Pancreas (tissue), 10 donors: ENCODE results near the gene MRPS10. TPM values are rescaled to one million over a fixed set of nuclear protein-coding genes. Genes with fewer than 3 reads are reported as not detected.

Experiments
- ATAC-seq, 4 donors: fragments of 200-7000 bp; cut with Tn5 transposase; one replicate each; pipeline versions ENCODE4 v1.8.0 to v1.9.1; 2020; ENCODE audit warnings: mild to moderate bottlenecking in 4 of 4, moderate library complexity in 4 of 4
- DNase-seq, 6 donors: peaks; one replicate each; pipeline ENCODE4 v3.0.0-alpha.2; 2020
- FAIRE-seq: peaks from 2 replicates; lab custom pipeline; 2012; peaks lifted over from hg19 to GRCh38; lab: Jason Lieb, UNC
- H3K27ac ChIP-seq, 4 donors: fragments of 200-600 bp; sonication (generic); 1 replicate in 3 of 4; 2 replicates in 1 of 4; pipeline versions ENCODE4 v1.5.0 to v1.8.0; 2020
- H3K27me3 ChIP-seq, 4 donors: fragments of 200-600 bp; one replicate each; pipeline ENCODE4 v1.8.0; 2021
- H3K36me3 ChIP-seq, 3 donors: fragments of 200-600 bp; sonication (generic) in 1 of 3; one replicate each; pipeline versions ENCODE4 v1.5.0 to v1.8.0; 2020 to 2021
- H3K4me1 ChIP-seq, 3 donors: fragments of 200-600 bp; one replicate each; pipeline ENCODE4 v1.8.0; 2021
- H3K4me3 ChIP-seq, 4 donors: fragments of 200-600 bp; sonication (generic) in 2 of 4; one replicate each; pipeline versions ENCODE4 v1.5.0 to v1.8.0; 2020 to 2021
- H3K9me3 ChIP-seq, 4 donors: fragments of 200-600 bp; one replicate each; pipeline ENCODE4 v1.8.0; 2021
- CTCF ChIP-seq, 4 donors: fragments of 200-600 bp; sonication (generic) in 3 of 4; IDR thresholded peaks; one replicate each; pipeline versions ENCODE4 v1.5.0 to v1.8.0; 2021; ENCODE audit warnings: antibody characterized with exemption in 4 of 4
- WGBS, 2 donors: extraction: QIAGEN DNeasy Blood & Tissue Kit; methylation state at CpG; one replicate each; pipeline ENCODE4 v1.1.7; 2013; 5-methylcytosine and 5-hydroxymethylcytosine counted together
- intact Hi-C, 3 donors: fragments of 100-400 bp; cut with DNase I; formaldehyde crosslinking; loops; one replicate each; pipeline versions ENCODE4 v1.11.1 to v1.14.2; 2022
- polyA plus RNA-seq, 2 donors: library from polyadenylated mRNA; stranded (reverse); fragments of 200-250 nt; gene quantifications; one replicate each; pipeline ENCODE4 v1.2.3, GENCODE V29; 2013
- total RNA-seq, 6 donors: library from RNA; stranded (reverse); fragmentation: NEBNext Ultra II Directional in 4 of 6; extraction: Animal tissue kit (Norgen Biotek cat#: 25700) in 4 of 6; gene quantifications; one replicate each; pipeline versions ENCODE4 v1.2.1 to v1.2.4, GENCODE V29; 2021 to 2023
- donor health status: healthy with polysubstance abuse.
- donor health status: DM: no; HTN: no; CAD: no; lungs with moderate emphysema.
- donor health status: DM: no; HTN: no; CAD: no.
- donor health status: control.
- donor health status: control.
- donor health status: Bipolar disorder and iron deficiency.
- donor health status: DM: yes; HTN: yes; CAD: no.
- donor health status: DM: no; HTN: no; CAD: no.
- donor health status: DM: no; HTN: no; CAD: no.
- donor health status: DM: yes; HTN: yes; CAD: no.

Gene MRPS10
- total and polyA plus RNA-seq, 8 donors, result 6.7 to 12.5 (median 10.8) TPM

GRCh38 chr6:42236682-42237473 is 19.2 kb upstream of the MRPS10 start:
- ATAC-seq, result no peak
- Histone ChIP-seq H3K4me3 (no peak overlapping the region), H3K9me3 (no peaks in the 10 kb centered on the region), H3K36me3 (no peaks in the 10 kb centered on the region), H3K4me1 (no peaks in the 10 kb centered on the region), H3K27me3 (no peaks in the 10 kb centered on the region), H3K27ac (no peak overlapping the region)
- FAIRE-seq, result no peak
- DNase-seq, result no peak
- no peak for TF ChIP-seq CTCF (IDR thresholded peaks at IDR 0.05)
- intact Hi-C loops, result no loop called here
- WGBS, 2 donors, result 79 to 80% methylated on average over 5 of the region's 5 CpGs

GRCh38 chr6:42236030-42236429 is 18.4 kb upstream of the MRPS10 start:
- no peak for TF ChIP-seq CTCF (IDR thresholded peaks at IDR 0.05)
- FAIRE-seq (no peak), ATAC-seq (no peak), DNase-seq (no peak)
- H3K9me3 ChIP-seq, result no peaks in the 10 kb centered on the region
- no peak overlapping the region for H3K27ac ChIP-seq
- 79 to 82% methylated on average over 9 of the region's 9 CpGs for WGBS, 2 donors
- H3K4me1 ChIP-seq, result no peaks in the 10 kb centered on the region
- H3K4me3 ChIP-seq, result no peak overlapping the region
- intact Hi-C loops, result no loop called here
- H3K27me3 ChIP-seq, result no peaks in the 10 kb centered on the region
- H3K36me3 ChIP-seq, result no peaks in the 10 kb centered on the region

- Histone ChIP-seq H3K27ac (no peak overlapping the region), H3K4me1 (no peaks in the 10 kb centered on the region), H3K36me3 (no peaks in the 10 kb centered on the region), H3K4me3 (no peak overlapping the region), H3K27me3 (no peaks in the 10 kb centered on the region), H3K9me3 (no peaks in the 10 kb centered on the region)
- FAIRE-seq (no peak), DNase-seq (no peak), ATAC-seq (no peak)
- TF ChIP-seq CTCF (IDR thresholded peaks at IDR 0.05), result no peak
- WGBS, 2 donors, result 87 to 93% methylated on average over 3 of the region's 3 CpGs
- intact Hi-C loops, result no loop called here
Measured at GRCh38 chr6:42232035-42232434, 14.4 kb upstream of the MRPS10 start.

- WGBS, 2 donors, result 75 to 81% methylated on average over 8 of the region's 8 CpGs
- H3K27me3 ChIP-seq, result no peaks in the 10 kb centered on the region
- TF ChIP-seq CTCF (IDR thresholded peaks at IDR 0.05), result no peak
- no peak overlapping the region for H3K4me3 ChIP-seq
- no peaks in the 10 kb centered on the region for H3K9me3 ChIP-seq
- no peak for DNase-seq
- peaks cover 0 to 11% (median 0%) of the 10 kb centered on the region in 3 donors for H3K4me1 ChIP-seq
- intact Hi-C loops, result no loop called here
- H3K36me3 ChIP-seq, result no peaks in the 10 kb centered on the region
- no peak for FAIRE-seq
- no peak for ATAC-seq
- H3K27ac ChIP-seq, result no peak overlapping the region
Measured at GRCh38 chr6:42230345-42231321, 13.0 kb upstream of the MRPS10 start.
